HG03135 (cell line): ENCODE measurements around the gene ATF3.

ENCODE experiments used
- ATAC-seq: cut with Tn5 transposase; IDR thresholded peaks from one replicate; pipeline ENCODE4 v1.9.1; 2021; ENCODE audit warnings: mild to moderate bottlenecking, moderate library complexity; ENCODE audit not compliant: unreplicated experiment

ATF3 gene

GRCh38 chr1:212608392-212608958 is at the start of gene ATF3:
TSS of gene ATF3 (plus strand) at chr1:212608761. CDS start at chr1:212615022, 6,261 bp downstream.
- peak; percentile 71 for ATAC-seq

- ATAC-seq = no peak
Measured at GRCh38 chr1:212559929-212560328, 48.6 kb upstream of the ATF3 start.

DNA sequence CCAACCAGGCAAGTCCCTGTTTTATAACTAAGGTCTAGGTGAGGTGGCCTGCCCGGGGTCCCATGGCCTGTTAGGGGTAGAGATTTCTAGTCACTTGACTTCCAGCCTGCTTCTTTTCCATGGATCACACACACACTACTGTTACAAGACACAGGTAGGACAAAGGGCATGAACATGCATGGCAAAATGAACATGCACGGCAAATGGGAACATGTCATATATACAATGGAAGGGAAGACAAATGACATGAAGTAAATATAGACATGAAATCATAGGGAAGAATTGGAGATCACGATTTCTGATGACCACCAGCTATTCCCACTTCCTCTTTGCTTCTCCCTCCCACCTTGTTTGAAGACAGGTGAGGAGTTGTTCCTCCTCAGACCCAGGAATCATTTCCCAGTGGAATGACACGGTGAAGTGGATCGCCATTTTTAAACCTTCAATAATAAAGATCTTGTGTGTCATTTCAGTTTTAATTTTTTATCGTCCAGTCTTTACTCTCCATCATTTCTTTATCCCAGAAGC is 47.6 kb upstream of the ATF3 start:
- ATAC-seq = no peak

DNA sequence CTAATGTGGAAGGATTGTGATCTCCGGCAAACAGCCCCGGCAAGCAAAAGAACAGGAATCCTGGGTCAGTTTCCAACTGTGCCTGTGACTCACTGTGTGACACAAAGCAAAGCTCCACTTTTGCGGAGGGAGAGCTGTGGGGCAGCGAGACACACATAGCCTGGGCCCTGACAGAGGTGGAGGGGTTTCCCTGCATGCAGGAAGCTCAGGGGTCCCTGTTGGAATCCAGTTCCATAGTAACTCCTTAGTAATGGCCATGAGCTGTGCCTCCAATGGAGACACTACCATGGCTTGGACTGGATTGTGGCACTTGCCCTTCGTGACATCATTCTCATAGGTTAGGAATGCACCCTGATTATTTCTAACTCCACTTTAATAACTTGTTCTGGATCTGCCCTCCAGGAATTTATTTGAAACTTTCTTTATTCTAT is 47.0 kb upstream of the ATF3 start:
- no peak for ATAC-seq

- ATAC-seq = no peak
Measured at GRCh38 chr1:212562771-212563170, 45.8 kb upstream of the ATF3 start.

GRCh38 chr1:212565079-212565478 is 43.5 kb upstream of the ATF3 start:
- ATAC-seq = no peak

GRCh38 chr1:212565571-212566305 is 42.8 kb upstream of the ATF3 start:
- ATAC-seq = no peak

GRCh38 chr1:212566522-212567479 is 41.8 kb upstream of the ATF3 start:
- ATAC-seq = peak; percentile 99

DNA sequence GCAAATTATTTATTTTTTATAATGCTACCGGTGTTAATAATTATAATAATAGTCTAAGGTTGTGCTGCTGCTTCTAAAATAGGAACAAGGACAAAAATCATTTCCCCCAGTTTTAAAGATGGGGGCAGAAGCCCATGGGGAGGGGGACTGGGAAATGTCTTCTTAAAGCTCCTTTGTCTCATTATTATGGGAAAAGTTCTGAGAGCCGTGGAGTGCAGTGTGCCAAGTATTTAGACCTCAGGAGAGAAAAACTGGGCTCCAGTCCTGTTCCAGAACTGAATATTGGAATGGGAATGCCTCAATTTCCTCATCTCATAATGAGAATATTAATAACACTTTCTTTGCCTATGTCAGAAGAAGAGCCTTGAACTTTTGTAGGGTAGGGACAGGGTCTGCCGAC is 40.9 kb upstream of the ATF3 start:
- ATAC-seq = no peak

- ATAC-seq = no peak
Measured at GRCh38 chr1:212568978-212569537, 39.5 kb upstream of the ATF3 start.

- ATAC-seq = no peak
Measured at GRCh38 chr1:212574732-212575131, 33.8 kb upstream of the ATF3 start.

DNA sequence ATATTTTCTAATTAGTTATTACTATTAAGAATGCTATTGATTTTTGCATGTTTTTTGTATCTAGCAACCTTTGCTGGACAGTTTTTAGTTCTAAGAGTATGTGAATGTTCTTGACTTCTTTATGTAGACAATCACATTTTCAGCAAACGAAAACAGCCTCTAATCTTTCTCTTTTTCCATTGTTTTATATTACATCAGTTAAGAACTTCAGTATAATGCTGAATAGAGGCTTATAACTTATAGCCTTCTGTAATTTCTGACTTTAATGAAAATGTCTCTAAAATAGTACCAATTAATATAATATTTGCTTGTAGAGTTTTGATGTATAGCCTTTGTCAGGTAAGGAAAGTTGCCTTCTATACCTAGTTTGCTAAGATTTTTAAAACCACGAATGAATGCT is 33.2 kb upstream of the ATF3 start:
- no peak for ATAC-seq

- ATAC-seq = no peak
Measured at GRCh38 chr1:212578041-212578440, 30.5 kb upstream of the ATF3 start.

DNA sequence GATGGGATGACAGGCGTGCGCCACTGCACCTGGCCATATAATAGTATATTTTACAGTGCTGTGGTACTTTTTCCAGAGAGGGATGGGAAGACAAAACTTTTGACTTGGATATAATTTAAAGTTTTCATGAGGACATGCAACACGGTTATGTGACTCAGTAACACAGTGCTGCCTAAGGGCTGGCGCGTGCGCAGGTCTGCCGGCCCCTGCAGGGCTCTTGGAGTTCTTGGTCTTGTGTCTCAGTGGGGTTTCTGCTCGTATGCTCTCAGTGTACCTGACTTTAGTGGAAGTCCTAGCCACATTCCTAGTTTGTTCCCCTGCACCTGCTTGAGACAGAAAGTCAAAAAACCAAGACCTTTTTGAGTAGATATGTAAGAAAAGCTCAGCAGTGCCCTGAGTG is 27.5 kb upstream of the ATF3 start:
- ATAC-seq = no peak

- no peak for ATAC-seq
Measured at GRCh38 chr1:212582291-212582690, 26.3 kb upstream of the ATF3 start.

DNA sequence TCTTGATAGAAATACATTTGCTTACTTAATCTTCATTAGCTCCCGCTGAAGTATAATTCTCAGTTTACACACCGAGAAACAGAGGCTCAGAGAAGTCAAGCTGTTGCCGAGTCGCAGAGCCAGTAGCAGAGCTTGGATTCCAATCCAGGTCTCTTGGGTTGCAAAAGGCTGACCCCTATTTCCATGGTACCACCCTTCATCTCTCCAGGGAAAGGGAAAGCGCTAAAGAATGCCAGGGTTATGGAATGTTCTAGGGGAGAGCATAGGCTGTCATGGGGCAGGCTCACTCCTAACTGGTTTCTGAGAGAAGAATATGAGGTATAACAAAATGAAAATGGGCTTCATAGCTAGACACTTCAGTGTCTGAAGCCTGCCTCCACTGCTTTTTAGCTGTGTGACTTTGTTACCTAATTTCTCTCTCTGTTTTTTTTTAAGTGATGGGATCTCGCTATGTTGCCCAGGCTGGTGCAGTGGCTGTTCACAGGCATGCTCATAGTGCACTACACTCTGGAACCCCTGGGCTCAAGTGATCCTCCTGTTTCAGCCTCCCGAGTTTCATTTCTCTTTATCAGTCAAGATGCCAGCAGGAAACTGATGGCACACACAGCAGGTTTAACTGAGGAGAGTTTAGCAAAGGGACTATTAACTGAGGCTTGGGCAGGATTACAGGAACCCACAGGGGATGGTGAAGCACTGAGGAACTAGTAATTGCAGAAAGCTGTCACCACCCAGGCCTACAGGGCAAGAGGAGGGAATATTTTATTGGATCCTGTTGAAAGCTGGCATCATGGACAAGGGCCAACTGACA is 25.5 kb upstream of the ATF3 start:
- no peak for ATAC-seq

- ATAC-seq = no peak
Measured at GRCh38 chr1:212583643-212584042, 24.9 kb upstream of the ATF3 start.

DNA sequence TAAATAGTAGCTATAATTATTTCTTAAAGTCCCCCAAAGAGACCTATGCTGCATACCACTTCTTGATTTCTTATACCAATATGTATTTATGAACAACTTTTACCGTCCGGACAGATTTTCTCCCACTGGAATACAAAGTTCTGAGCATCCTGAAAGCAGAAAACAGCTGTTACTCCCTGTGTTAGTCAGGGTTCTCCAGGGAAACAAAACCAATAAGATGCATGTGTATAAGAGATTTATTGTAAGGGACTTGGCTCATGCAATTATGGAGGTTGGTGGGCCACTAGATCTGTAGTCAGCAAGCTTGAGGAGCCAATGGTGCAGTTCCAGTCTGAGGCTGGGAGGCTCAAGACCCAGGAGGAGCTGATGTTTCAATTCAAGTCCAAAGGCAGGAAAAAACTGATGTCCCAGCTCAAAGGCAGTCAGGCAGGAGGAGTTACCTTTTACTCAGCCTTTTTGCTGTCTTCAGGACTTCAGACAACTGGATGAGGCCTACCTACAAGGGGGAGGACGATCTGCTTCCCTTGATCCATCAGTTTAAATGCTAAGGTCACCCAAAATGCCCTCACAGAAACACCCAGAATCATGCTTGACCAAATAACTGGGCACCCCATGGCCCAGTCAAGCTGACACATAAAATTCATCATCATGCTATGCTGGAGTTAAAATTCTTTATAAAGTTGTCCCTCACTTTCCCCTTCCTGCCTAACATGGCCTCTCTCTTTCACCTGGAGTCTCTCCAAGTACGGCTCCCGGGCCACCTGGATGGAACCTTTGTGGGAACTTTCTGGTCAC is 24.3 kb upstream of the ATF3 start:
- ATAC-seq = no peak

- ATAC-seq = no peak
Measured at GRCh38 chr1:212585210-212585609, 23.4 kb upstream of the ATF3 start.
